ENCODE measurements around the gene TMEM43.

DNA sequence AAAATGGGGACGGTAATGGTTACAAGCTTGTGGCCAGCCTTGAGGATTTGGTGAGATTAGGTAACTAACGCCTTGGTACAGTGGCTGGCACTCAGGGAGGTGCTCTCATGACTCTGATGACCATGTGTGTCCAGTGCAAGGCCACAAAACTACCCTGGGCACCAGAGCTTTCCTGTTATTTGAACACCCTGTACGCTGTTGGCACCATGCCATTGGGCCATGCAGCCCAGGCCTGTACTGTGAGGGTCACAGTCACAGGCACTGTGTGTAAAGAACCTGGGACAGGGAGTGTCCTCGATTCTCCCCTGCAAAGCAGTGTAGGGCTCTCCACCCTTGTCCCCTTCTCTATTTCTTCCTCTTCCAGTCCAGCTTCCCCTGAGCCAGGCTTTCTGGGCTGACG is 6.3 kb downstream of the TMEM43 start:
- TF ChIP-seq, protein P1, sequence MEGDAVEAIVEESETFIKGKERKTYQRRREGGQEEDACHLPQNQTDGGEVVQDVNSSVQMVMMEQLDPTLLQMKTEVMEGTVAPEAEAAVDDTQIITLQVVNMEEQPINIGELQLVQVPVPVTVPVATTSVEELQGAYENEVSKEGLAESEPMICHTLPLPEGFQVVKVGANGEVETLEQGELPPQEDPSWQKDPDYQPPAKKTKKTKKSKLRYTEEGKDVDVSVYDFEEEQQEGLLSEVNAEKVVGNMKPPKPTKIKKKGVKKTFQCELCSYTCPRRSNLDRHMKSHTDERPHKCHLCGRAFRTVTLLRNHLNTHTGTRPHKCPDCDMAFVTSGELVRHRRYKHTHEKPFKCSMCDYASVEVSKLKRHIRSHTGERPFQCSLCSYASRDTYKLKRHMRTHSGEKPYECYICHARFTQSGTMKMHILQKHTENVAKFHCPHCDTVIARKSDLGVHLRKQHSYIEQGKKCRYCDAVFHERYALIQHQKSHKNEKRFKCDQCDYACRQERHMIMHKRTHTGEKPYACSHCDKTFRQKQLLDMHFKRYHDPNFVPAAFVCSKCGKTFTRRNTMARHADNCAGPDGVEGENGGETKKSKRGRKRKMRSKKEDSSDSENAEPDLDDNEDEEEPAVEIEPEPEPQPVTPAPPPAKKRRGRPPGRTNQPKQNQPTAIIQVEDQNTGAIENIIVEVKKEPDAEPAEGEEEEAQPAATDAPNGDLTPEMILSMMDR (optimal IDR thresholded peaks at IDR 0.05 in 1 of 3, IDR thresholded peaks at IDR 0.05 in 1 of 3, conservative IDR thresholded peaks at IDR 0.05 in 1 of 3; ENCODE audit: extremely low read depth in 1 of 3, insufficient read depth in 2 of 3, low read length in 3 of 3), result no peak
- no peak for TF ChIP-seq EZH2 (IDR thresholded peaks at IDR 0.05; ENCODE audit: low read length)

Data from keratinocyte (primary cell).